IMR-90 (cell line): ENCODE results near the gene SHROOM3. TPM values are rescaled to one million over a fixed set of nuclear protein-coding genes. Genes with fewer than 3 reads are reported as not detected.
A peak's percentile ranks its signal among the peaks of the same experiment; 100 is the strongest.

Source experiments
- ATAC-seq: fragments of 200-7000 bp; cut with Tn5 transposase; 2 replicates; pipeline ENCODE4 v1.9.1; 2020; ENCODE audit warnings: low read depth, mild to moderate bottlenecking, moderate library complexity
- BruUV-seq: library from RNA; stranded (reverse); fragments of 400-500 nt; replicated peaks from 2 replicates; lab custom pipeline; 2021; lab: Mats Ljungman, UMichigan
- CTCF ChIA-PET: fragments of 300-600 bp; formaldehyde crosslinking; extraction: SDS; loops from one replicate; lab custom pipeline; 2021; ENCODE audit warnings: antibody characterized with exemption; lab: Yijun Ruan, JAX
- POLR2A ChIA-PET: fragments of 300-600 bp; sonication (Branson Sonifier 250); formaldehyde crosslinking; loops from one replicate; lab custom pipeline; 2022; ENCODE audit warnings: antibody characterized with exemption; ENCODE audit not compliant: unreplicated experiment; lab: Charles Lee
- DNase-seq: peaks from one replicate; pipeline ENCODE4 v3.0.0; 2013
- H2AFZ ChIP-seq: replicated peaks from 2 replicates; pipeline ENCODE3; 2013; ENCODE audit warnings: low read length, mild to moderate bottlenecking; ENCODE audit not compliant: poor library complexity
- H2AK5ac ChIP-seq: 2 replicates; pipeline ENCODE4 v1.6.1; 2013; ENCODE audit warnings: low read depth, low read length, inconsistent platforms
- H2AK9ac ChIP-seq: replicated peaks from 2 replicates; pipeline ENCODE3; 2013; ENCODE audit warnings: mild to moderate bottlenecking, low read depth, low read length, moderate library complexity; ENCODE audit not compliant: poor library complexity
- H2BK120ac ChIP-seq: 2 replicates; pipeline ENCODE4 v1.6.1; 2013; ENCODE audit warnings: low read depth, low read length, inconsistent platforms
- H2BK15ac ChIP-seq: 3 replicates; pipeline ENCODE4 v1.6.1; 2013; ENCODE audit warnings: low read depth, low read length, inconsistent platforms
- H2BK20ac ChIP-seq: 2 replicates; pipeline ENCODE4 v1.6.1; 2013; ENCODE audit warnings: low read depth, mild to moderate bottlenecking, inconsistent platforms, low read length, moderate library complexity
- H2BK5ac ChIP-seq: 2 replicates; pipeline ENCODE4 v1.6.1; 2013; ENCODE audit warnings: mild to moderate bottlenecking, low read depth, low read length, inconsistent platforms; ENCODE audit not compliant: poor library complexity, severe bottlenecking
- H3K14ac ChIP-seq: replicated peaks from 2 replicates; pipeline ENCODE4 v1.6.1; 2013; ENCODE audit warnings: low read depth, low read length, inconsistent platforms
- H3K18ac ChIP-seq: 2 replicates; pipeline ENCODE4 v1.6.1; 2013; ENCODE audit warnings: low read depth, low read length, control low read depth
- H3K23ac ChIP-seq: 2 replicates; pipeline ENCODE4 v1.6.1; 2013; ENCODE audit warnings: low read depth, low read length, inconsistent platforms
- H3K27ac ChIP-seq: 2 replicates; pipeline ENCODE4 v1.5.1; 2013; ENCODE audit warnings: mild to moderate bottlenecking, control low read depth, low read length; ENCODE audit not compliant: insufficient read depth
- H3K27me3 ChIP-seq: 2 replicates; pipeline ENCODE4 v1.6.1; 2013; ENCODE audit warnings: low read length; ENCODE audit not compliant: control insufficient read depth, insufficient read depth
- H3K36me3 ChIP-seq: 2 replicates; pipeline ENCODE4 v1.6.1; 2013; ENCODE audit warnings: low read length, mixed read lengths; ENCODE audit not compliant: control insufficient read depth, insufficient read depth
- H3K4ac ChIP-seq: 2 replicates; pipeline ENCODE4 v1.6.1; 2013; ENCODE audit warnings: low read depth, low read length, inconsistent platforms
- H3K4me1 ChIP-seq: 2 replicates; pipeline ENCODE4 v1.6.1; 2013; ENCODE audit warnings: low read length, mixed read lengths; ENCODE audit not compliant: control insufficient read depth, insufficient read depth
- H3K4me2 ChIP-seq: 2 replicates; pipeline ENCODE4 v1.6.1; 2013; ENCODE audit warnings: low read depth, mild to moderate bottlenecking, control low read depth, low read length, moderate library complexity
- H3K4me3 ChIP-seq: 2 replicates; pipeline ENCODE4 v1.5.1; 2013; ENCODE audit warnings: low read depth, mild to moderate bottlenecking, control low read depth, low read length, moderate library complexity; ENCODE audit not compliant: insufficient read depth
- H3K56ac ChIP-seq: 2 replicates; pipeline ENCODE4 v1.6.1; 2013; ENCODE audit warnings: low read length, inconsistent platforms; ENCODE audit not compliant: insufficient read depth; ENCODE audit errors: extremely low read depth
- H3K79me1 ChIP-seq, 2 experiments: 2 replicates each; pipeline ENCODE4 v1.6.1; 2013; ENCODE audit warnings: low read length in 2 of 2, inconsistent platforms in 1 of 2, low read depth in 1 of 2
- H3K9ac ChIP-seq: 2 replicates; pipeline ENCODE4 v1.6.1; 2013; ENCODE audit warnings: low read depth, low read length, control low read depth
- H3K9me1 ChIP-seq: 2 replicates; pipeline ENCODE4 v1.6.1; 2013; ENCODE audit warnings: low read length, inconsistent platforms; ENCODE audit not compliant: insufficient read depth
- H3K9me3 ChIP-seq: 2 replicates; pipeline ENCODE4 v1.6.1; 2013; ENCODE audit warnings: low read length; ENCODE audit not compliant: control insufficient read depth, insufficient read depth
- H4K20me1 ChIP-seq: 2 replicates; pipeline ENCODE4 v1.6.1; 2013; ENCODE audit warnings: low read length, inconsistent platforms; ENCODE audit not compliant: insufficient read depth
- H4K5ac ChIP-seq: 2 replicates; pipeline ENCODE4 v1.6.1; 2013; ENCODE audit warnings: mild to moderate bottlenecking, low read depth, low read length, control low read depth
- H4K8ac ChIP-seq, 2 experiments: 2 replicates each; pipeline ENCODE4 v1.6.1; 2013; ENCODE audit warnings: low read depth in 2 of 2, low read length in 2 of 2, control low read depth in 1 of 2, inconsistent platforms in 1 of 2
- H4K91ac ChIP-seq: 2 replicates; pipeline ENCODE4 v1.6.1; 2013; ENCODE audit warnings: low read depth, low read length, inconsistent platforms; ENCODE audit not compliant: insufficient read depth
- BHLHE40 ChIP-seq: fragments of 150-350 bp; IDR thresholded peaks from 2 replicates; pipeline ENCODE4 v1.6.1; 2016; ENCODE audit warnings: mild to moderate bottlenecking, low read depth, low read length
- CEBPB ChIP-seq: IDR thresholded peaks from 2 replicates; pipeline ENCODE4 v1.6.1; 2012; ENCODE audit warnings: low read depth, low read length, improper control_type of control experiment
- CHD1 ChIP-seq: IDR thresholded peaks from 2 replicates; pipeline ENCODE4 v1.6.1; 2012; ENCODE audit warnings: low read depth, low read length, improper control_type of control experiment
- MAFK ChIP-seq: IDR thresholded peaks from 2 replicates; pipeline ENCODE4 v1.6.1; 2012; ENCODE audit warnings: low read depth, low read length, improper control_type of control experiment
- MXI1 ChIP-seq: IDR thresholded peaks from 2 replicates; pipeline ENCODE4 v1.6.1; 2012; ENCODE audit warnings: low read depth, mild to moderate bottlenecking, low read length, moderate library complexity, borderline replicate concordance
- RAD21 ChIP-seq: IDR thresholded peaks from 2 replicates; pipeline ENCODE4 v1.6.1; 2012; ENCODE audit warnings: low read length, improper control_type of control experiment
- RCOR1 ChIP-seq: IDR thresholded peaks from 2 replicates; pipeline ENCODE4 v1.6.1; 2012; ENCODE audit warnings: mild to moderate bottlenecking, low read length, improper control_type of control experiment; ENCODE audit not compliant: insufficient replicate concordance
- RFX5 ChIP-seq: IDR thresholded peaks from 2 replicates; pipeline ENCODE4 v1.8.0; 2012; ENCODE audit warnings: low read depth, mild to moderate bottlenecking, low read length, moderate library complexity
- SMC3 ChIP-seq: fragments of 150-350 bp; IDR thresholded peaks from 2 replicates; pipeline ENCODE4 v1.6.1; 2016; ENCODE audit warnings: low read depth, mild to moderate bottlenecking, antibody characterized with exemption, low read length, moderate library complexity
- WGBS, 2 experiments: methylation state at CpG; one replicate each; pipeline versions ENCODE4 v1.1.5 to v1.1.7; 2013; ENCODE audit warnings: missing lambda C conversion rate in 2 of 2; ENCODE audit not compliant: insufficient read length in 1 of 2; ENCODE audit errors: extremely low coverage in 2 of 2; 5-methylcytosine and 5-hydroxymethylcytosine counted together
- dilution Hi-C: fragments of 300-500 bp; cut with HindIII; formaldehyde crosslinking; loops from one replicate; pipeline ENCODE4 v1.14.3; 2018; ENCODE audit warnings: low sequenced_read_pairs; ENCODE audit not compliant: unreplicated experiment
- in situ Hi-C: fragments of 300-500 bp; cut with MboI; formaldehyde crosslinking; loops from 3 replicates; pipeline ENCODE4 v1.14.3; 2019; ENCODE audit warnings: low sequenced_read_pairs, inconsistent platforms, mixed read lengths
- intact Hi-C: fragments of 100-400 bp; cut with micrococcal nuclease; formaldehyde crosslinking; loops from 2 replicates; pipeline ENCODE4 v1.10.0; 2022
- polyA plus RNA-seq, 3 experiments: library from polyadenylated mRNA; depleted of rRNA; stranded (reverse); fragments of >200 nt; gene quantifications; 2 replicates each; pipeline ENCODE4 v1.2.3, GENCODE V29; 2012; ENCODE audit warnings: low replicate concordance in 1 of 3
- total RNA-seq: library from RNA; depleted of rRNA; stranded (reverse); fragments of >200 nt; gene quantifications from 2 replicates; pipeline ENCODE4 v1.2.3, GENCODE V29; 2012
- TF ChIP-seq, protein P1 (sequence below): conservative IDR thresholded peaks from 2 replicates; pipeline ENCODE4 v1.5.1; 2012; ENCODE audit warnings: mild to moderate bottlenecking, low read depth, low read length, improper control_type of control experiment
- TF ChIP-seq, protein P2 (sequence below): fragments of 150-350 bp; IDR thresholded peaks from 2 replicates; pipeline ENCODE4 v1.6.1; 2017; ENCODE audit warnings: mild to moderate bottlenecking, antibody characterized with exemption, low read length, low read depth

SHROOM3 gene
- total and polyA plus RNA-seq, 2 of the 4 experiments (the other 2 are of a cell fraction), result 10.8 to 19.5 TPM

- H3K23ac ChIP-seq, result peak overlapping the region; percentile 77
- H2AK9ac ChIP-seq, result no peak overlapping the region
- peaks cover 12% of the 10 kb centered on the region for H3K9me1 ChIP-seq
- H2BK5ac ChIP-seq, result peak overlapping the region; percentile 88
- peak overlapping the region; percentile 84 for H4K91ac ChIP-seq
- peaks cover 15% of the 10 kb centered on the region for H3K4me1 ChIP-seq
- no peak overlapping the region for H2AFZ ChIP-seq
- peak overlapping the region; percentile 89 for H3K4ac ChIP-seq
- H3K18ac ChIP-seq, result peak overlapping the region; percentile 58; the same call in 1 of the 2 replicates
- POLR2A ChIA-PET, result no interaction called here
- H3K27ac ChIP-seq, result no peak overlapping the region
- peak overlapping the region; percentile 90 for H2BK120ac ChIP-seq
- DNase-seq (no peak), ATAC-seq (no peak)
- no peak overlapping the region for H3K9ac ChIP-seq
- H2BK15ac ChIP-seq, result peak overlapping the region; percentile 90; the same call in 2 of the 3 replicates
- CTCF ChIA-PET, result no interaction called here
- peak overlapping the region; percentile 82 for H3K14ac ChIP-seq
- H4K20me1 ChIP-seq, result no peaks in the 10 kb centered on the region
- H3K9me3 ChIP-seq, result no peaks in the 10 kb centered on the region
- H3K79me1 ChIP-seq, result peaks cover 0 to 13% of the 10 kb centered on the region in 2 experiments; a peak in 1 of 4 replicates
- H3K56ac ChIP-seq, result no peak overlapping the region
- no peak overlapping the region for H3K4me2 ChIP-seq
- WGBS, 2 experiments, result 100% methylated on average over 2 of the region's 4 CpGs; no CpG with 5 or more reads in 1 of the 2 experiments
- no peaks in the 10 kb centered on the region for H3K36me3 ChIP-seq
- H2BK20ac ChIP-seq, result peak overlapping the region; percentile 91
- in situ Hi-C loops (no loop called here), dilution Hi-C loops (no loop called here), intact Hi-C loops (loop anchor here (5.0 kb wide), 1 partner anchor 44 kb away; no protein-coding TSS in a partner anchor)
- H3K4me3 ChIP-seq, result no peak overlapping the region
- H3K27me3 ChIP-seq, result no peaks in the 10 kb centered on the region
- no peak for TF ChIP-seq SMC3
- TF ChIP-seq RCOR1, result no peak
- no peak for TF ChIP-seq RFX5
- no peak for TF ChIP-seq CEBPB
- no peak for TF ChIP-seq MAFK
- no peak for TF ChIP-seq MXI1
- TF ChIP-seq, protein P1, sequence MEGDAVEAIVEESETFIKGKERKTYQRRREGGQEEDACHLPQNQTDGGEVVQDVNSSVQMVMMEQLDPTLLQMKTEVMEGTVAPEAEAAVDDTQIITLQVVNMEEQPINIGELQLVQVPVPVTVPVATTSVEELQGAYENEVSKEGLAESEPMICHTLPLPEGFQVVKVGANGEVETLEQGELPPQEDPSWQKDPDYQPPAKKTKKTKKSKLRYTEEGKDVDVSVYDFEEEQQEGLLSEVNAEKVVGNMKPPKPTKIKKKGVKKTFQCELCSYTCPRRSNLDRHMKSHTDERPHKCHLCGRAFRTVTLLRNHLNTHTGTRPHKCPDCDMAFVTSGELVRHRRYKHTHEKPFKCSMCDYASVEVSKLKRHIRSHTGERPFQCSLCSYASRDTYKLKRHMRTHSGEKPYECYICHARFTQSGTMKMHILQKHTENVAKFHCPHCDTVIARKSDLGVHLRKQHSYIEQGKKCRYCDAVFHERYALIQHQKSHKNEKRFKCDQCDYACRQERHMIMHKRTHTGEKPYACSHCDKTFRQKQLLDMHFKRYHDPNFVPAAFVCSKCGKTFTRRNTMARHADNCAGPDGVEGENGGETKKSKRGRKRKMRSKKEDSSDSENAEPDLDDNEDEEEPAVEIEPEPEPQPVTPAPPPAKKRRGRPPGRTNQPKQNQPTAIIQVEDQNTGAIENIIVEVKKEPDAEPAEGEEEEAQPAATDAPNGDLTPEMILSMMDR, result no peak
- TF ChIP-seq CHD1, result no peak
- no peak for TF ChIP-seq RAD21
- no peak for TF ChIP-seq BHLHE40
- TF ChIP-seq, protein P2, sequence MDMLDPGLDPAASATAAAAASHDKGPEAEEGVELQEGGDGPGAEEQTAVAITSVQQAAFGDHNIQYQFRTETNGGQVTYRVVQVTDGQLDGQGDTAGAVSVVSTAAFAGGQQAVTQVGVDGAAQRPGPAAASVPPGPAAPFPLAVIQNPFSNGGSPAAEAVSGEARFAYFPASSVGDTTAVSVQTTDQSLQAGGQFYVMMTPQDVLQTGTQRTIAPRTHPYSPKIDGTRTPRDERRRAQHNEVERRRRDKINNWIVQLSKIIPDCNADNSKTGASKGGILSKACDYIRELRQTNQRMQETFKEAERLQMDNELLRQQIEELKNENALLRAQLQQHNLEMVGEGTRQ, result no peak
- H4K8ac ChIP-seq, result peak overlapping the region; percentile 79 to 86
- H2AK5ac ChIP-seq, result peak overlapping the region; percentile 94
- BruUV-seq, result no TSS peak
- no peak overlapping the region; the same call in 1 of the 2 replicates for H4K5ac ChIP-seq
Observed at GRCh38 chr4:76562836-76563453, 127.9 kb downstream of the SHROOM3 start.
